DOHH2 (cell line): ENCODE results near the gene CEP135.

Experiments
- CTCF ChIP-seq: fragments of 200-600 bp; sonication (generic); IDR thresholded peaks from one replicate; pipeline ENCODE4 v1.5.1; 2014; ENCODE audit warnings: antibody characterized with exemption, mild to moderate bottlenecking, low read depth, low read length; ENCODE audit not compliant: poor library complexity, severe bottlenecking
- EZH2phosphoT487 ChIP-seq: fragments of 200-600 bp; sonication (generic); IDR thresholded peaks from 2 replicates; pipeline ENCODE4 v1.6.1; 2017; ENCODE audit warnings: borderline replicate concordance, mild to moderate bottlenecking, antibody characterized with exemption, low read length, moderate library complexity, mixed read lengths

GRCh38 chr4:55951191-55951922, 2.6 kb downstream of the CEP135 start:
- TF ChIP-seq CTCF (no peak), EZH2phosphoT487 (no peak)
